ENCODE data around the gene MGARP.
"Not testable (repeated sequence)": the region's sequence is repeated elsewhere in the genome, so short reads cannot be mapped to it uniquely, and the experiment has no call there.

Gene MGARP

DNA sequence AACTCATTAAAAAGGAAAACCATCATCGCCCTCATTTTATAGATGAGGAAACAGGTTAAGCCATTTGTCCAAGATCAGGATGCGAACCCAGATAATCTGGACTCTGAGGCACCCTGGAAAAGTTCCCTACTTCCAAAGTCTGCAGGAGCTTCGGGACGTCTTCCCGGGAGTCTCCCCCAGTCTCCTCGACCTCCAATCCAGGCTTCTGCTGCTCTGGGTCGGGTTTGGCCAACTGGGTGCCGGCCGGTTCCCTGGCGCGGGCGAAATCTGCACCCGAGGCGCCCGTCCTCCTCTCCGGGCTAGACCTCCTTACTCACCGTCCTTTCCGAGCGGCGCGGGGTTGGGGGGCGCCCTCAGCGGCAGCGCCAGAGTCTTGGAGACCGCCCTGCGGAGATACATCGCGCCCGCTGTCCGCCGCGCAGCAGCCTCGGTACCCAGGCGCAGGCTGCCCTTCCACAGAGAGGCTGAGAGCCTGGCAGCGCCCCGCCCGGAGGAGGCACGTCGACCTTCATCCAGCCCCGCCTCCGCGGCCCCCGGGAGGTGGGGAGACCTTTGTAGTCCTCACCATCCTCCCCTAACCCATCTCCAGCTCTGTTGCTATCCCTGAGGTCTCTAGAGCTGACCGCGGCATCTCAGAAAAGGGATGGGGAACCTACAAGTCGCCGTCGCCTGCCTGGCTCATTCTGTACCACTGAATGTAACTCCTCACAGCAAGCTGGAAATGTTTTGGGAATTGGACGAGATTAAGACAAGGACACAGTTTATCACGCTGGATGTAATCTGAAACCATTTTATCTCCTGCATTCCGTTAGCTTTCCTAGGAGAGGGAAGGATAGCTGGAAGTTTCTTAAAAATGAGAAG, at the start of gene MGARP:
Gene MGARP, minus strand, starts transcription at position 466 of the 861 bp plus-strand sequence. Its CDS starts 67 bp downstream, at position 399.
- no peak for DNase-seq

DNA sequence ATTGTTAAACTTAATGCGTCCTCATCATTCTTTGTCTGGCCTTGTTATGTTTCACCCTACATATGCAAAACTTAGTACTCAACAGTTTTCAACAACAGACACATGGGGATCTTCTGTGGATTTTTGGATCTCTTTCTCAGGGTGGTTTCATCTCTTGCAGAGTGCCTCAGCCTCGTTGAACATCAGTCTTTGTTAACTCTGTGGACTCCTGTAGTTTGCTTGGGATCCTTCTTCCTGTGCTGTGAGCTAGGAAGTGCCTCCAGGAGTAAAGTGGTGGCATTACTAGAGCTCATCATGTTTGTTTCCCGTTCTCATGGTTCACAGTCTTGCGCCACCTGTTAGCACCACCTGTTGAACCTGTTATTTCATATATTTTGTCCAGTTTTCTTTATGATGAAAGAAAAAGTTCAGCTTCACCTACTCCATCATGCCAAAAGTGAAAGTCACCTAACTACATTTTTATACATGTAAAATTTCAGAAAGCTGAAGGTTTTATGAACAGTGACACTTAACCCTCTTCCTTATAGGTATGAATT, 49.7 kb upstream of the MGARP start:
- DNase-seq: no peak

DNA sequence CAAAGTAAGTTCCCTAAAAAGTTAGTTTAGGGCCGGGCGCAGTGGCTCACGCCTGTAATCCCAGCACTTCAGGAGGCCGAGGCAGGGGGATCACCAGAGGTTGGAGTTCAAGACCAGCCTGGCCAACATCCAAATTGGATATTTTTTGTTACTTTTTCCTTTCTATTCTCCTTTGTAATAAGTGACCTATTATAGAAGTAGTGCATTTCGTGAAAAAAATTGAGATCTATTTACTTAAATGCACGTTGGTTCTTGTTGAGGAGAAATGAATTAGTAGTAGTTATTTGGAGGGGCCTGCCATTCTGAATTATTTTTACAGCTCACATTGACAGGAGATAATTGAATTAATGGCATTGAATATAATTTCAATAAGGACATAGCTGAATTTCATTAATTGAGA, 44.6 kb upstream of the MGARP start:
- DNase-seq: no peak

DNA sequence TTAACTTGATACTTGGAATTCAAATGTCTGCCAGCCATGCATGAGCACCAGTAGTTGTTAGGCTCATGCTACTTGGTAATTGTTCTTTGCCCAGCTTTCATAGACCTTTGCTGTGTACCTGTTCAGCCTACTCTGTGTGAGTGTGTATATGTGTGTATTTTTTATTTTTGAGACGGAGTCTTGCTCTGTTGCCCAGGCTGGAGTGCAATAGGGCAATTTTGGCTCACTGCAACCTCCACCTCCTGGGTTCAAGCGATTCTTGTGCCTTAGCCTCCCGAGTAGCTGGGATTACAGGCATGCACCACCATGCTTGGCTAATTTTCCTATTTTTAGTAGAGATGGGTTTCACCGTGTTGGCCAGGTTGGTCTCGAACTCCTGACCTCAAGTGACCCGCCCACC, 42.5 kb upstream of the MGARP start:
- DNase-seq: not testable (repeated sequence)

DNA sequence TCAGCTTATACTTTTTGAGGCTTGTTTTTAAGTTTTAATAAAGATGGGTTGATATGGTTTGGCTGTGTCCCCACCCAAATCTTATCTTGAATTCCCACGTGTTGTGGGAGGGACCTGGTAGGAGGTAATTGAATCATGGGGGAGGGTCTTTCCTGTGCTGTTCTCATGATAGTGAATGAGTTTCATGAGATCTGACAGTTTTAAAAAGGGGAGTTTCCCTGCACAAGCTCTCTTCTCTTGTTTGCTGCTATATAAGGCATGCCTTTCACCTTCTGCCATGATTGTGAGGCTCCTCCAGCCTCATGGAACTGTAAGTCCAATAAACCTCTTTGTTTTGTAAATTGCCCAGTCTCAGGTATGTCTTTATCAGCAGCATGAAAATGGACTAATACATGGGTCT, 42.0 kb upstream of the MGARP start:
- DNase-seq: not testable (repeated sequence)

DNA sequence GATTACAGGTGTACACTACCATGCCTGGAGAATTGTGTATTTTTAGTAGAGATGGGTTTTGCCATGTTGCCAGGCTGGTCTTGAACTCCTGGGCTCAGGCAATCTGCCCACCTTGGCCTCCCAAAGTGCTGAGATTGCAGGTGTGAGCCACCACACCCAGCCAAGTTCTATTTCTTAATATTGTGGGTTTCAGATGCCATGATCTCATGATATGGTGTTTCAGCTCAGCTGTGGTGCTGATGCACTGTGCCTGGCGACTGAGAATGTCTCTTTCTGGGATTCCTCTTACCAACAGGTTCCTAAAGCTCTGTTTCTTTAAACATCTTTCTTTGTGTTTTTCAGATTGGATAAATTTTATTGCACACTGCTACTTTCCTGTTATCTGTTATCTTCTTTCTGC, 39.5 kb upstream of the MGARP start:
- no peak for DNase-seq

DNA sequence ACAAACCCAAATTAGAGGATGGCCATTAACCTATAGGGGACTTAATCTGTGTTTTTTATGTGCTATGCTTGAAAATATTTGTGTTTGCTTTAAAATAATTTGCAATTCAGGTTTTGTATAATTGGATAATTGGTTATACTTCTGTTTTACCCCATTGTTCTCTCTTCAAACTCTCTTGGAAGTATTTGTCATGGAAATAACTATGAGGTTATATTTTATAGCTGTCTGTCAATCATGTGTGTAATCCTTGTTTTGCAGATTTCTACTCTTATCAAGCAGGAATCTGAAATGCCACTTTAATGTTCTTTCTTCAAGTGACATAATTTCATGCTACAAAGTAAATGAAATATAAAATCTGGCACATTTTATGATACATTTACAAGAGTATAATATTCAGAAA, 37.6 kb upstream of the MGARP start:
- DNase-seq: no peak

DNA sequence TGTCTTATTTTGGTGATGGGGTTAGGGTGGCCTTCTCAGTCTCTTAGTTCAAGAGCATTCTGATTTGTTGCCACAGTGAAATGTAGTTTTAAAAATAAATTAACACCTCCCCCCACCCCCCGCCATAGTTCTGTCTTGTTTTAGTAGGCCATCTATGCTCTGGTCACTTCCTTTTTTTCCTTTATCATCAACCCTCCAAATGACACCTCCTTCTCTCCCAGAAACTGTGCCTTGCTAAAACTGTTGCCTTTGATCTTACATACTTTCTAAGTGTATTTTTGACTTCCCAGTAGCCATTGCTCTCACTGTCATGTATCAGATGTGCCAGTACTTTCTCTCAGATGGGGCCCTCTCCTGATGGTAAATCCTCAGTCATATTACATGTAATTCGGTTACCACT, 36.7 kb upstream of the MGARP start:
- DNase-seq: no peak

DNA sequence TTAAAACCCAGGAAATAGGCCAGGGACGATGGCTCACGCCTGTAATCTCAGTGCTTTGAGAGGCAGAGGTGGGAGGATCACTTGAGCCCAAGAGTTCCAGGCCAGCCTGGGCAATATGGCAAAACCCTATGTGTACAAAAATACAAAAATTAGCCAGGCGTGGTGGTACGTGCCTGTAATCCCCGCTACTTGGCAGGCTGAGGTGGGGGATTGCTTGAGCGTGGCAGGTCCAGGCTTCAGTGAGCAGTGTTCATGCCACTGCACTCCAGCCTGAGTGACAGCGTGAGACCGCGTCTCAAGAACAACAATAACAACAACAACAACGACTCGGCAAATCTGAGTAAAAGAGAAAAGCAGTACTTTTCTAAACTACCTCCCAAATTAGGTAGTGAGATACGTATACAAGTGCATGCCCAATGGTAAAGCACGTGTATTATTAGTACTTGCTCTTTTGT, 35.2 kb upstream of the MGARP start:
- no peak for DNase-seq

DNA sequence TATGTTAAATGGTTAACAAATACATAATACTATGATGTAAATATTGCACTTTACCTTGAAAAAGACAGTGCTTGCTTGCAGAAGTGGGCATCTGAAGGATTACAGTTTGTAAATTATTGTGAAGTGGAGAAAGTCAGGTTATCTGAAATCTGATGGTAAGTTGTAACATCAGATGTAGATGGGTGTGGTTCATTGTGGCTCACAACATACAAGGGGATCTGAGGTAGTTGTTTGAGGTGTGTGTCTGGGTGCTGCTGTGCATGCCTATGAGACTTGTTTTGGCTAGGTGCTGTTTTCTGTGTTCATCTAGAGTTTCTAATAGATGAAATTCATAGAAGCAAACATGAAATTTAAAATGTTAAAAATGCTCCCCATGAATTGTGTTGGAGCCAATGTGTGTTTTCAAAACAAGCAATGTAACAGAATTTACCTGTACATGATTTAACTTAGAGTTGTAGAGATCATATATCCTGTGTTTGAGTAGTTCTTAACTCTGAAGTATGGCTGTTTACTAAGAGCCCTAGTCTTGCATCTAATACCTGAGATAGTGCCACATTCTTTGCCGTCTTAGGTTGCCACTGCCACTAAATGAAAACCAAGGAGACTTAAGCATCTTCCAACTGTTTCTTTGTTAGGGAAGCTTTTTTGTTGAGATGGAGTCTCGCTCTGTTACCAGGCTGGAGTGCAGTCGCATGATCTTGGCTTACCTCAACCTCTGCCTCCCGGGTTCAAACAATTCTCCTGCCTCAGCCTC, 34.2 kb upstream of the MGARP start:
- DNase-seq: no peak

DNA sequence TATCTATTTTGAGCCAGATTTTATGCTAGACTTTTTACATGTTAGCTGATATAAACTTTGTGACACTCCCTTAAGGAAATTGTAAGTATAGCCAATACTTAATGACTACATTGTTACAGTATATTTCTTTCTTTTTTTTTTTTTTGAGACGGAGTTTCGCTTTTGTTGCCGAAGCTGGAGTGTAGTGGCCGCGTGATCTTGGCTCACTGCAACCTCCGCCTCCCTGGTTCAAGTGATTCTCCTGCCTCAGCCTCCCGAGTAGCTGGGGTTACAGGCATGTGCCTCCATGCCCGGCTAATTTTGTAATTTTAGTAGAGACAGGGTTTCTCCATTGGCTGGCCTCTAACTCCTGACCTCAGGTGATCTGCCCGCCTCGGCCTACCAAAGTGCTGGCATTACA, 33.4 kb upstream of the MGARP start:
- DNase-seq: not testable (repeated sequence)

DNA sequence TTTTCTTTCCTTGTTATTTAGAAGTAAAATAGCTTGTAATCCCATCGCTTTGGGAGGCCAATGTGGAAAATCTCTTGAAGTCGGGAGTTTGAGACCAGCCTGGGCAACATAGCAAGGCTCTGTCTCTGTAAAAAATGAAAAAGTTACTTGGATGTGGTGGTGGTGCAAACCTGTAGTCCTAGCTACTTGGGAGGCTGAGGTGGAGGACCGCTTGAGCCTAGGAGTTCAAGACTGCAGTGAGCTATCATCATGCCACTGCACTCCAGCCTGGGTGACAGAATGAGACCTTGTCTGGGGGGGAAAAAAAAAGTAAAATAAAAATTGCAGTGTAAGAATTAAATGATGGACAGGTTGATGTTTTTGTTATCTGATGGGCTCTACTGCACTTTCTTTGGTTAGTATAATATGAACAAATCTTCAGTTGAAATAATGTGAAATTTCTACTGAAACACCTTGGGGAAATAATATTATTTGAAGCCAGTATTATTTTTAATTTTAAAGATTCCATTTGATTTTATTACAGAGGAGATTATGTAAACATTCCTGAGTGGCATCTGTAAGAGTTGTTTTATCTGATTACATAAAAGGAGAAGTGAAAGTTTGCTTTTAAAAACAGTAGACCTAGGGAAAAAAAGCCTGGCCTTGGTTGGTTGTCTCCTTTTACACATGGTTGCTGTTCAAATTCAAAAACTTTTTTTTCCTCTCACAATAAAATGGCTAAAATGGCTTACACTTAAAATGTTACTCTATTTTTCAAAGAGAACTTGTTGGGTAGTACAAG, 32.7 kb upstream of the MGARP start:
- DNase-seq: no peak

DNA sequence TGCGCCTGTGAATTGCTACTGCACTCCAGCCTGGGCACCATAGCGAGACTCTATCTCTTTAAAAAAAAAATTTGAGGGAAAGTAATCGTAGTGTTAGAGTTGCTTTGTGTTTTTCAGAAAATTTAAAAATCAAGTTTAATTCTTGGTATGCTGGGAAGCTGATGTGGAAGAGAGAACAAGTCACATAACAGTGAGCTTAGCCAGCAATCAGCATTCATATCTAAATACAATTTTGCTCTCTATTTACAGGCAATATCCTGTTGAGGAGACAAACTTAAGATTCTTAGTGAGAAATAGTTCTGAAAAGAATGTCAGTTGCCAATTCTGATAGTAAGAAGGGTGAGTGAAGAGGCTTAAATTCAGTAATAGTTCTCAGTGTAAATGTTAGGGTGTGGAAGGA, 31.9 kb upstream of the MGARP start:
- DNase-seq: no peak

DNA sequence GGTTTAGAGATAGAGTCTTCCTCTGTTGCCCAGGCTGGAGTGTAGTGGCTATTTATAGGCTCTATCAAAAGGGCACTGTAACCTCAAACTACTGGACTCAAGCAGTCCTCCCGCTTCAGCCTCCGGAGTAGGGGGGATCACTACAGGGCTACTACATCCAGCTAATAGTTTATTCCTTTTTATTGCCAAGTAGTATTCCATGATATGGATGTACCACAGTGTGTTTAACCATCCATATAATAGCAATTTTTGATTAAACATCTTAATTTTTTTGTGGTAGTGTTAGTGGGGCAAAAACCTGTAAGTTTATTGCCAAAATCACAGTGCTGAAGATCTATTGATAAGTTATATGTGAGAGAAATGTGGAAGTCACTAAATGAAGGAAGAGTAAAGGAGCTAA, 24.9 kb upstream of the MGARP start:
- DNase-seq: no peak

DNA sequence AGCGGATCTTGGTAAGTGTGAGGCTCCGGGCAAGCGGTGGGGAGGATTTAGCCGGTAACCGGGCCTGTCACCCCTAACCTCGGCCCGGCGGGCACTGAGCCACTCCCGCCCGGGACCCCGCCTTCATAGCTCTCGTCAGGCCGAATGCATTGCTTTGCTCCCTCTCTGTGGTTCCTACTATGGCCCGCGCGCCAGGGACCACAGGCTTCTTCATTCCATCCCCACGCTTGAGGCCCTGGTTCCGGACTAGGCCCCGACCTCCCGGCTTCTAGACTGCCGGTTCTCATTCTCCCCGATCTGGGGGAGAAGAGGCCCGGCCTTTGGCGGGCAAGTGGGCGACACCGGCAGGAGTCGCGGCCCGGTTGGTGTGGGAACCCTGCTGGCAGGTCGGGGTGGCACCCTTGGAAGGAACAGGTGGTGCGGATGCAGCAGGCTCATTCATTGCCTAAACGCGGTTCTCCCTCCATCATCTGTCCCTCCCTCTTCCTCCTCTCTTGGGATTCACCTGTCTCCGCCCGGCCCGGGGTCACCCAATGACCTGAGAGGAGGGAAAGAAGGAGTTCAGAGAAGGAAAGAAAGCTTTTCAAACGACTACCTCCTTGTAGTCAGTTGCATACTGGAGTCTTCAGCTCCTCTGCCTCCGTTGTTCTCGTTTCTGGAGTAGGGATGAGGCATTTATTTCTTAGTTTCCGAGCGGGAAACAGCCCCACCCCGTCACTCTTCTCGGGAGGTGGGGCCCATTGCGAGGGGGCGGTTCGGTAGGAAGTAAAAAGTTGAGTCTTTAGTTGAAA, 22.0 kb upstream of the MGARP start, which contains the start of gene NDUFC1:
Gene NDUFC1, minus strand, starts transcription at position 657 of the 791 bp plus-strand sequence. CDS start 6,679 bp downstream, outside the sequence.
- DNase-seq: no peak

DNA sequence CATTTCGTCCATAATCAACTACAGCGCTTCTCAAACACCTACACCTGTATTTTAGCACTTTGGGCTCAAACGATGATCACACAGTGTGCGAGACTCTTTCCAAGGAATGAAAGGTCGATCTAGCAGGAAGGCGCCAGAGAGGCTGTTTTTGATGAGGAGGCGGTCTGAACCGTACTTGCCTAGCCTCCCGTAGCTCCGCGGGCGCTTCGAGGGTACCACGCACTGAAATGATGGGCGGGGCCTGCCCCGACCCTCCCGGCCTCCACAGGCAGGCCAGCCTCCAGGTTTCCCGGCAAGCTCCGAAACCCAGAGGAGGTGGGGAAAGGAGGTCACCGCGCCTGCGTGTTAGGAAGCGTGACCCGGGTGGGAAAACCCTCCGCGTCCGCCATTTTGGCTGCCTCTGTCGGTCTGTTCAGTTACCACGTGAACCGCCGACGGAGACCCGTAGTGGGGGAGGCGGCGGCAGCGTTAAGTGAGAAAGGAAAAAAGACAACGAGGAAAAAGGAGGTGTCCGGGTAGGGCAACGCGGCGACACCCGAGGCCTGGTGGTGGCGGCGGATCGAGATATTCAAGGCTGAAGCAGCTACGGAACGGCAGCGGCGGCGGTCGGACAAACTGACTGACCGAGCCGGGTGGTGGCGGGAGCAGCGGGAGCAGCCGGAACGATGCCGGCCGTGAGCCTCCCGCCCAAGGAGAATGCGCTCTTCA, 21.2 kb upstream of the MGARP start, which contains the start of gene NAA15:
Gene NAA15, plus strand, starts transcription at position 393 of the 708 bp plus-strand sequence. Its CDS starts 273 bp downstream, at position 666.
- peak; percentile 88 to 90 for DNase-seq

DNA sequence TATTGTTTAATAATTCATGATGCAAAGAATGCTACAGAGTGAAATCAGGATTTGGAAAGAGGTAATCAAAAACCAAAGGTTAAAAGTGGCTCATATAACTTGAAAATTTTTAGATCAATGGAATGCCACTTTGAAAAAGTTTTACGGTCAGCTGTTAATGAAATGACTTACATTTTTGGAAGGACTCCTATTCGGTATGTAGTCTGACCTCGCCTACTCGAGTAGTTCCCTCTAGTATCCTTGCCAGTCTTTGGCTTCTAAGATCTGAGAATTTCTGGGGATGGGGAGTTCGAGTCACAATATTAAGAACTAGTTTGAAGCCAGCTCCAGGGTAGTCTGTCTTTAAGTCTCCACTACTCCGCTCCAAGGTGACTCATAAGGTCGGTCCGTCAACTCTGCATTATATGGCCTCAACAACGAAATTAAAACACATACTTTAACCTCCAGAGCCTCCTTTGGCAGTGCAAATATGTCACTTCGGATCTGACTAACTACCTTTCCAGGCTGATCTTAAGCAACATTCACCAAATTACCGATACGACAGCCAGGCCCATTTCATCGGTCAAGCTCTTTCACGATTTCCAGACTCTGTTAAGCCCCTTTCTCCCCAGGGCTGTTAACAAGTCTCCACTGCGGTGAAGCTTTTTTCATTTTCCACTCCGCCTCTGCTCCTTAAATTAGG, 20.5 kb upstream of the MGARP start:
- DNase-seq: peak in 1 of 2 experiments; percentile 24

DNA sequence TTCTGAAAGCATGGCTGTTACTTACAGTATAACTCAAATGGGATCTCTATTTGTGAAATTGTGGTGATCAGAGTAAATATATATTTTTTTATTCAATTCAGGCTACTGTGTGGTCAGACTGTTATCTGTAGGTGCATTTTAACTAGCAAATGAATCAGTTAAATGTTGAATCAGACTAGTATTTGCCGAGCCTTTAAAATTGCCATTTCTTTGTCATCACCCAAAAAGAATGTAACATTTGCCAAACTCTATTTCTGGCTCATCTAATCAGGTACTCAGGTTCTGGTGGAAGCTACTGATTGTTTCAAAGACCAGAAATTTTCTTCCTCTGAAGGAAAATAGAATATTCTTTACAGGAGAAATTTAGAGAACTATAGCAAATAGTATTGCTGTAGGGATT, 19.5 kb upstream of the MGARP start:
- DNase-seq: no peak

DNA sequence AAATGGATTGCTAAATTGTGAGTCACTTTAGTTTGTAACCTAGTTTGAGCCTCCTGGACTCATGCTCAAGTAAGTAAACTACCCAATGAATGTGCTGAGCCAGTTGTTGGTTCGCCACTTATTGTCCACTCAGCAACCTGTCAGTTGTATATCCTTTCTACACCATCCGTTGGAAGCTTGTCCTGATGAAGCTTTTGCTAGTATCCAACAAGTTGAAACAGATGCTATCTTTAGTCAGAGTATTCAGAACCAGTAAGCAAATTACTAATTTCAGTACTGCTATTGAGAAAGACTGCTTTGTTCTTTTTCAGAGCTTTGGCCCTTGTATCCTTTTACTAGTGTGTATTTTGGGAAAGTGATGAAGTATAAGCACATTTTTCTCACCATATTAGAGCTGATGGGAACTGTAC, 17.0 kb upstream of the MGARP start:
- no peak for DNase-seq

DNA sequence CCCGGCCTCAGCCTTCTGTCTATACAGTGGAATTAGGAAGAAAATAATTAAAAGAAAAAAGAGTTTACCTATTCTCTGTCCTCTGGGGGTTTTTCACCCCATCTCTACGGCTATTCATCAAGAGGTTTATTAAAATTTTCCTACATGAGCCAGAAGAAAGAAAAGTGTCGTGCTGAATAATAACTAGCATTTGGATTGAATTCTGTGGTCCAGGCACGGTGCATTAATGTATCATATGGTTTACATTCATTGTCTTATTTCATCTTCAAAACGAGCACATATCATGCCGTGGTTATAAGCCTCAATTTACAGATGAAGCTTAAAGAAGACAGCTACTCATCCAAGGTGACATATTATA, 15.9 kb upstream of the MGARP start:
- DNase-seq: no peak

Measured in NCI-H187 (cell line).